Gastroesophageal sphincter (tissue), 4 donors: ENCODE results near the gene RPS6KL1. TPM values are rescaled to one million over a fixed set of nuclear protein-coding genes. Genes with fewer than 3 reads are reported as not detected.

Source experiments
- ATAC-seq: fragments of 150-250 bp; one replicate; pipeline ENCODE4 v1.9.1; 2016; ENCODE audit warnings: mild to moderate bottlenecking, moderate library complexity
- H3K27ac ChIP-seq, 4 donors: fragments of 200-600 bp; sonication (generic) in 3 of 4; 1 replicate in 3 of 4; 2 replicates in 1 of 4; pipeline ENCODE4 v1.5.1; 2016 to 2019
- H3K27me3 ChIP-seq: fragments of 200-600 bp; sonication (generic); one replicate; pipeline ENCODE4 v1.5.1; 2019
- H3K36me3 ChIP-seq, 2 donors: fragments of 200-600 bp; sonication (generic); one replicate each; pipeline ENCODE4 v1.5.1; 2019; ENCODE audit warnings: control low read depth in 1 of 2
- H3K4me1 ChIP-seq, 3 donors: fragments of 200-600 bp; sonication (generic); 1 replicate in 2 of 3; 2 replicates in 1 of 3; pipeline ENCODE4 v1.5.1; 2016 to 2019; ENCODE audit warnings: control low read depth in 2 of 3
- H3K4me3 ChIP-seq, 2 donors: fragments of 200-600 bp; sonication (generic); one replicate each; pipeline ENCODE4 v1.5.1; 2019; ENCODE audit warnings: mild to moderate bottlenecking in 1 of 2, moderate library complexity in 1 of 2
- H3K9me3 ChIP-seq, 3 donors: fragments of 200-600 bp; sonication (generic); one replicate each; pipeline ENCODE4 v1.5.1; 2017 to 2019; ENCODE audit warnings: control low read depth in 2 of 3
- EP300 ChIP-seq: sonication (generic); formaldehyde crosslinking; IDR thresholded peaks from one replicate; pipeline ENCODE4 v1.6.1; 2017; ENCODE audit warnings: antibody characterized with exemption, mild to moderate bottlenecking
- POLR2A ChIP-seq, 2 donors: fragments of 450-650 bp; IDR thresholded peaks; one replicate each; pipeline ENCODE4 v1.6.1; 2017; ENCODE audit warnings: antibody characterized with exemption in 2 of 2, mild to moderate bottlenecking in 2 of 2, moderate library complexity in 1 of 2
- POLR2AphosphoS5 ChIP-seq: sonication (generic); formaldehyde crosslinking; IDR thresholded peaks from one replicate; pipeline ENCODE4 v1.6.1; 2017; ENCODE audit warnings: antibody characterized with exemption
- WGBS, 2 donors: methylation state at CpG; one replicate each; pipeline ENCODE4 v1.1.5; 2018; ENCODE audit warnings: low coverage in 1 of 2; 5-methylcytosine and 5-hydroxymethylcytosine counted together
- total RNA-seq, 4 donors: library from RNA; depleted of rRNA; stranded (reverse); fragments of >200 nt; gene quantifications; one replicate each; pipeline ENCODE4 v1.1.0, GENCODE V29; 2016
- TF ChIP-seq, protein P1 (sequence below), 4 experiments: fragments of 200-600 bp in 2 of 4; fragments of 450-650 bp in 2 of 4; sonication (generic) in 1 of 4; IDR thresholded peaks; one replicate each; pipeline ENCODE4 v1.5.1; 2017 to 2019; ENCODE audit warnings: antibody characterized with exemption in 4 of 4, mild to moderate bottlenecking in 2 of 4, moderate library complexity in 2 of 4

RPS6KL1 gene
- total RNA-seq, 4 donors from 2014 or later, result 4.0 to 10.2 (median 8.2) TPM

DNA sequence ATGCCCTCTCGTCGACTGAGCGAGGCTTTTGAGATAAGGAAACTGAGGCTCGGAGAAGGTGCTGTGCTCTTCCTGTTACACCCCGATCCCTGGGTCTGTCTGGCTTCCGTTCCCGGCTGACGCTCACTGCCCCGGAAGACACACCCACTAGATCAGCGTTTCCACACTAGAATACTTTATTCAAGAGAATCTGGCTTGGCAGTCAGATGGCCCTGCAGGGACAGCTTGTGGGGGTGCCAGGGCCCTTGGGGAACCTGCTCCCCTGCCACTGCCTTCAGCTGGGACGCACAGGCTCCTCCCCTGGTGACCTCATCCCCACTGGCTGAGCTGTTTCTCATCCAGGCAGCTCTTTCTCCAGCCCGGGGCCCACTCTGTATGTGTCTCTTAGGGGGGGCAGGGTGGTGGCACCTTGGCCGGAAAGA lies 18.6 kb upstream of the RPS6KL1 start:
- H3K4me3 ChIP-seq, result peak overlapping the region in 1 of 2 donors; percentile 18

DNA sequence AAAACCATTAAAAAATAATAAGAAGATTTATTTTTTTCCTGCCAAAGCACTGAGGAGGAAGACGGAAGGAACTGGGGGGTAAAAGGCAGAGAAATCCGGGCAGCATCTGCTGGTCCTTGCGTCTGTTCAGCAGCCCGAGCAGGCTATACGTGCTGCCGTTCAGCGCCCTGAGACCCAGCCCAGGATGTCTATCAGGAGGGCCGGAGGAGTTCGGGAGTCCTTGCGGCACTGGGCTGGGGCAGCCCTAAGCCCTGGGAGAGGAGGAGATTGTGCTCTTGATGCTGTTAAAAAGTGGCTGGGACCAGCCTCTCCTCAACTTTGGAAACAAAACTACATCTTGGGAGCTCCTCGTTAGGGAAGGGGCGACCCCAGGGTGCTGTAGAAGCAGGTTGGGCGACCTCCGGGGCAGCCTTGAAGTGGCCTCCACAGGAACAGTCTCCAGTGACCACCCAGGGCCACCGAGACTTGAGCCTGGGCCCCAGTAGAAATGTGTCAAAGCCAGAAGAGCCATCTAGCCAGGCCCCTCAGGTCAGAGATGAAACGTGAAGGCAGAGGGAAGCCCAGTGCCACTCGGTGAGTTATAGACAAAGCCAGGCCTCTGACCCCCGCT lies 18.0 kb upstream of the RPS6KL1 start:
- Histone ChIP-seq H3K27me3 (peaks cover 2% of the 10 kb centered on the region), H3K9me3 (no peaks in the 10 kb centered on the region), H3K36me3 (peaks cover 0 to 5% of the 10 kb centered on the region in 2 donors), H3K27ac (peak overlapping the region; percentile 10 to 82 (median 68)), H3K4me3 (no peak overlapping the region), H3K4me1 (peaks cover 0 to 44% (median 38%) of the 10 kb centered on the region in 3 donors)
- TF ChIP-seq POLR2A (IDR thresholded peaks at IDR 0.05) (no peak), POLR2AphosphoS5 (no peak), EP300 (no peak)
- TF ChIP-seq, protein P1, sequence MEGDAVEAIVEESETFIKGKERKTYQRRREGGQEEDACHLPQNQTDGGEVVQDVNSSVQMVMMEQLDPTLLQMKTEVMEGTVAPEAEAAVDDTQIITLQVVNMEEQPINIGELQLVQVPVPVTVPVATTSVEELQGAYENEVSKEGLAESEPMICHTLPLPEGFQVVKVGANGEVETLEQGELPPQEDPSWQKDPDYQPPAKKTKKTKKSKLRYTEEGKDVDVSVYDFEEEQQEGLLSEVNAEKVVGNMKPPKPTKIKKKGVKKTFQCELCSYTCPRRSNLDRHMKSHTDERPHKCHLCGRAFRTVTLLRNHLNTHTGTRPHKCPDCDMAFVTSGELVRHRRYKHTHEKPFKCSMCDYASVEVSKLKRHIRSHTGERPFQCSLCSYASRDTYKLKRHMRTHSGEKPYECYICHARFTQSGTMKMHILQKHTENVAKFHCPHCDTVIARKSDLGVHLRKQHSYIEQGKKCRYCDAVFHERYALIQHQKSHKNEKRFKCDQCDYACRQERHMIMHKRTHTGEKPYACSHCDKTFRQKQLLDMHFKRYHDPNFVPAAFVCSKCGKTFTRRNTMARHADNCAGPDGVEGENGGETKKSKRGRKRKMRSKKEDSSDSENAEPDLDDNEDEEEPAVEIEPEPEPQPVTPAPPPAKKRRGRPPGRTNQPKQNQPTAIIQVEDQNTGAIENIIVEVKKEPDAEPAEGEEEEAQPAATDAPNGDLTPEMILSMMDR (IDR thresholded peaks at IDR 0.05), result no peak
- no peak for ATAC-seq
- 76 to 100% methylated on average over 1 to 8 of the region's 18 CpGs for WGBS, 2 donors

More for the DNA sequence above, 18.6 kb upstream of the RPS6KL1 start:
- no peaks in the 10 kb centered on the region for H3K9me3 ChIP-seq
- peak; percentile 34 for ATAC-seq
- H3K27ac ChIP-seq, result peak overlapping the region; percentile 10 to 82 (median 68)
- peaks cover 0 to 5% of the 10 kb centered on the region in 2 donors for H3K36me3 ChIP-seq
- no peaks in the 10 kb centered on the region for H3K27me3 ChIP-seq
- 0 to 89% methylated on average over 1 to 5 of the region's 13 CpGs for WGBS, 2 donors
- H3K4me1 ChIP-seq, result peaks cover 0 to 51% (median 42%) of the 10 kb centered on the region in 3 donors
- TF ChIP-seq EP300, result no peak
- TF ChIP-seq, protein P1 (IDR thresholded peaks at IDR 0.05), result no peak
- TF ChIP-seq POLR2A (IDR thresholded peaks at IDR 0.05), result no peak
- no peak for TF ChIP-seq POLR2AphosphoS5

- Histone ChIP-seq H3K4me1 (peaks cover 0 to 59% (median 45%) of the 10 kb centered on the region in 3 donors), H3K4me3 (no peak overlapping the region), H3K27ac (peak overlapping the region in 3 of 4 donors; percentile 78 to 83 (median 82)), H3K27me3 (peaks cover 21% of the 10 kb centered on the region), H3K9me3 (no peaks in the 10 kb centered on the region), H3K36me3 (no peaks in the 10 kb centered on the region)
- no peak for ATAC-seq
- TF ChIP-seq POLR2A (IDR thresholded peaks at IDR 0.05), result no peak
- TF ChIP-seq, protein P1 (IDR thresholded peaks at IDR 0.05), result no peak
- TF ChIP-seq POLR2AphosphoS5, result no peak
- TF ChIP-seq EP300, result no peak
- 90 to 96% methylated on average over 5 to 6 of the region's 10 CpGs for WGBS, 2 donors
Measured at GRCh38 chr14:74938531-74939495, 15.8 kb upstream of the RPS6KL1 start.

GRCh38 chr14:74937171-74937570 lies 14.1 kb upstream of the RPS6KL1 start:
- no peak overlapping the region for H3K4me3 ChIP-seq
- H3K36me3 ChIP-seq, result no peaks in the 10 kb centered on the region
- no peak for TF ChIP-seq EP300
- TF ChIP-seq POLR2A (IDR thresholded peaks at IDR 0.05), result no peak
- TF ChIP-seq, protein P1 (IDR thresholded peaks at IDR 0.05), result no peak
- no peak for TF ChIP-seq POLR2AphosphoS5
- peaks cover 0 to 65% (median 40%) of the 10 kb centered on the region in 3 donors for H3K4me1 ChIP-seq
- H3K27me3 ChIP-seq, result peaks cover 24% of the 10 kb centered on the region
- H3K27ac ChIP-seq, result no peak overlapping the region
- WGBS, 2 donors, result 90% methylated on average over 1 of the region's 2 CpGs
- no peak for ATAC-seq
- H3K9me3 ChIP-seq, result no peaks in the 10 kb centered on the region
